GM12892 (cell line): ENCODE data around the gene OR5F1. TPM values are rescaled to one million over a fixed set of nuclear protein-coding genes. Genes with fewer than 3 reads are reported as not detected.

ENCODE experiments used
- DNase-seq: peaks from one replicate; pipeline ENCODE4 v3.0.0; 2011; ENCODE audit not compliant: insufficient read length
- FAIRE-seq: peaks from 2 replicates; lab custom pipeline; 2011; peaks lifted over from hg19 to GRCh38; lab: Jason Lieb, UNC
- POLR2A ChIP-seq: IDR thresholded peaks from 2 replicates; pipeline ENCODE4 v1.6.1; 2011; ENCODE audit warnings: low read depth, low read length, control low read depth
- POLR2AphosphoS5 ChIP-seq: IDR thresholded peaks from 2 replicates; pipeline ENCODE4 v1.6.1; 2011; ENCODE audit warnings: low read depth, low read length, control low read depth
- TAF1 ChIP-seq: IDR thresholded peaks from 2 replicates; pipeline ENCODE4 v1.6.1; 2011; ENCODE audit warnings: low read depth, mild to moderate bottlenecking, control low read depth, low read length, borderline replicate concordance
- polyA plus RNA-seq: library from polyadenylated mRNA; unstranded; fragments of >200 nt; gene quantifications from one replicate; pipeline ENCODE4 v1.2.1, GENCODE V29; 2012; ENCODE audit warnings: missing spikeins, inconsistent platforms; ENCODE audit not compliant: missing spikeins

The OR5F1 gene
- not detected for polyA plus RNA-seq

GRCh38 chr11:55994525-55994924 lies at the start of gene OR5F1:
Gene OR5F1 (minus strand): TSS chr11:55994625. CDS start chr11:55994625, 0 bp downstream.
- no peak for FAIRE-seq
- TF ChIP-seq TAF1 (no peak), POLR2A (no peak), POLR2AphosphoS5 (no peak)
- no peak for DNase-seq

GRCh38 chr11:56027354-56027753 lies 32.9 kb upstream of the OR5F1 start, which contains the start of gene OR5AS1:
Gene OR5AS1 (plus strand): TSS chr11:56027654. CDS start chr11:56030419, 2,765 bp downstream.
- TF ChIP-seq TAF1, result no peak
- TF ChIP-seq POLR2A, result no peak
- TF ChIP-seq POLR2AphosphoS5, result no peak
- no peak for DNase-seq
- no peak for FAIRE-seq

GRCh38 chr11:56013805-56014204 lies 19.4 kb upstream of the OR5F1 start:
- FAIRE-seq, result no peak
- no peak for TF ChIP-seq TAF1
- no peak for TF ChIP-seq POLR2A
- no peak for TF ChIP-seq POLR2AphosphoS5
- DNase-seq, result no peak

GRCh38 chr11:56010716-56011115 lies 16.3 kb upstream of the OR5F1 start:
- FAIRE-seq (no peak), DNase-seq (no peak)
- TF ChIP-seq POLR2AphosphoS5 (no peak), POLR2A (no peak), TAF1 (no peak)

- no peak for TF ChIP-seq POLR2A
- TF ChIP-seq POLR2AphosphoS5, result no peak
- TF ChIP-seq TAF1, result no peak
- FAIRE-seq (no peak), DNase-seq (no peak)
Measured at GRCh38 chr11:55970935-55971334, 23.5 kb downstream of the OR5F1 start.

GRCh38 chr11:55969845-55970244 lies 24.6 kb downstream of the OR5F1 start, which contains the start of gene OR10AG1:
Gene OR10AG1 (minus strand): TSS chr11:55969945. CDS start chr11:55969907, 38 bp downstream.
- no peak for FAIRE-seq
- TF ChIP-seq POLR2A, result no peak
- TF ChIP-seq TAF1, result no peak
- no peak for TF ChIP-seq POLR2AphosphoS5

GRCh38 chr11:55967914-55968313 lies 26.5 kb downstream of the OR5F1 start:
- TF ChIP-seq TAF1 (no peak), POLR2AphosphoS5 (no peak), POLR2A (no peak)
- DNase-seq (no peak), FAIRE-seq (no peak)

More at GRCh38 chr11:55969845-55970244, 24.6 kb downstream of the OR5F1 start, which contains the start of gene OR10AG1:
- no peak for DNase-seq

- TF ChIP-seq POLR2A (no peak), TAF1 (no peak), POLR2AphosphoS5 (no peak)
- FAIRE-seq (no peak), DNase-seq (no peak)
Measured at GRCh38 chr11:55966391-55966790, 28.0 kb downstream of the OR5F1 start.

- FAIRE-seq (no peak), DNase-seq (no peak)
- TF ChIP-seq TAF1, result no peak
- TF ChIP-seq POLR2AphosphoS5, result no peak
- no peak for TF ChIP-seq POLR2A
Measured at GRCh38 chr11:55956521-55956920, 37.9 kb downstream of the OR5F1 start.

- TF ChIP-seq POLR2A (no peak), TAF1 (no peak), POLR2AphosphoS5 (no peak)
- FAIRE-seq, result no peak
- DNase-seq, result no peak
Measured at GRCh38 chr11:55949330-55949729, 45.1 kb downstream of the OR5F1 start.
